NCI-H1105 (cell line): ENCODE data around the gene SLC15A1.

ENCODE experiments used
- DNase-seq: peaks from one replicate; lab custom pipeline; 2025; lab: John Stamatoyannopoulos, UW

The SLC15A1 gene

DNA sequence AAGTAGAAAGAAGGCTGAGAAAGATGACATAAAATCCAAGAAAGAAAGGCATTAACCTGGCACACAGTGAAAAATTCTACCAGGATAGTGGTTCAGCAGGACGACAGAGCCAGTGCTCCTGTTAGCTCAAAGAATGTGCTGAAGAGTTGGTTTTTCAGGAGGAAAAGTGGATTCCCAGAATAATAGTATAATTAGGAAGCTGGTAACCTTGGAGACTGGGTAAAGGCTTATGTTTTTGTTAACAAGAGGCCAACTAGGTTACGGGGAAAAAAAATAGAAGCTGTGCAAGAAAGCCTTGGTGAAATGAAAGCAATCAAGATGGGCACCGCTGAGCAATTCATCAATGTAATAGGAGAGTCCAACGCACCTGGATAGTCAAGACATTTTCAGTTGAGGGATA lies 54.7 kb downstream of the SLC15A1 start:
- DNase-seq = no peak

DNA sequence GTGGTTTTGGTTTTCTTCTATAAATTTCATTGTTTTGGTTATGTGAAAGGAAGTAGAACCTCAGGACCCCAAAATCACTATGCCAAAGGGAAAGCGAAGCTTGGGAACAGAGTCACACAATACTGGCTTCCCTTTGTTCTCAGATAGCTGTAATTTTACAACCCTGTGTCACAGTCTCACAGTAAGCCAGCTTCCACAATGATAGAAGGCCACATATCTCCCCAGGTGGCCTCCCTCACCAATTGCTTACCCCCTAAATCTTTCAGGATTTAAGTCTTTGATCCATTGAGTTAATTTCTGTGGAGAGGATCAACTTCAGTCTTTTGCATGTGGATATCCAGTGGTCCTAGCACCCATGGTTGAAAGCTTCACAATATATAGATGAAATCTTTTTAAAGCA lies 58.7 kb downstream of the SLC15A1 start:
- no peak for DNase-seq

DNA sequence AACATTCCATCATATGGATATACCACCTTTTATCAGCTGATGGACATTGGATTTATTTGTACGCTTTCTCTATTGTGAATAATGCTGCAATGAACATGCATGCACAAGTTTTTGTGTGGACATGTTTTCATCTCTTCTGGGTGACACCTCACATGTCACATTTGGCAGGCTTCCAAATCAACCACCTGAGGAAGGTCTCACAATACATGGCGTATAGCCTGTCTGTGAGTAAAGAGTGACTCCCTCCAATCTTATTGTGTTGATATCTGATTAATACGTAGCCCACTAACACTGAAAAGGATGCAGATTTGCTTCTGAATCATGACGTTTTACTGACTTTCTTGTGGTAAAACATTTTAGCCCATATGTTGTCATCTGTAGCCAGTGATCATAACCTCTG lies 61.1 kb downstream of the SLC15A1 start:
- no peak for DNase-seq

DNA sequence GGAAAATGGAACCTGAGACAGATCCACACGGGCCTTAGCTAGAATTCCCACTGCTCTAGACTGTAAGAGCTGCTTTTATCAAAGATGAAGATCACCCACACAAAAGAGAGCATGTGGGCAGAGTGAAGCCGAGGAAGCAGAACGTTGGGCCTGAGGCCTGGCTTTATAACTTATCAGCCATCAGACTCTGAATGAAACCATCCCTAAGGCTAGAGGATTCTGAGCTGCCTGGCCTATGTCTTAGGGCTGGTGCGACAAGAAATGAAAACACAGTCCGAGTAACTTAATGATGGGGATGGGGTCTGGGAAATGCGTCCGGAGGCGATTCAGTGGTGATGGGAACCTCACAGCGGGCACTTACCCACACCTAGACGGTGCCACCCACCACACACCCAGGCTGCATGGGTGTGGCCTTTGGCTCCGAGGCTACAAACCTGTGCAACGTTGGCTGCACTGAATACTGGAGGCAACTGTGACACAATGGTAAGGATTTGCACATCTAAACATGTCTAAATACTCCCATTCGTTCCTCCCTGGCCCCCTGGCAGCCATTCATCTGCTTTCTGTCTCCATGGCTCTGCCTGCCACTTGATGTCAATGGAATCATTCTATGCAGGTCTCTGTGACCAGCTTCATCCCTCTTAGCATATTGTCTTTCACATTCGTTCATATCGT lies 62.0 kb downstream of the SLC15A1 start:
- no peak for DNase-seq

DNA sequence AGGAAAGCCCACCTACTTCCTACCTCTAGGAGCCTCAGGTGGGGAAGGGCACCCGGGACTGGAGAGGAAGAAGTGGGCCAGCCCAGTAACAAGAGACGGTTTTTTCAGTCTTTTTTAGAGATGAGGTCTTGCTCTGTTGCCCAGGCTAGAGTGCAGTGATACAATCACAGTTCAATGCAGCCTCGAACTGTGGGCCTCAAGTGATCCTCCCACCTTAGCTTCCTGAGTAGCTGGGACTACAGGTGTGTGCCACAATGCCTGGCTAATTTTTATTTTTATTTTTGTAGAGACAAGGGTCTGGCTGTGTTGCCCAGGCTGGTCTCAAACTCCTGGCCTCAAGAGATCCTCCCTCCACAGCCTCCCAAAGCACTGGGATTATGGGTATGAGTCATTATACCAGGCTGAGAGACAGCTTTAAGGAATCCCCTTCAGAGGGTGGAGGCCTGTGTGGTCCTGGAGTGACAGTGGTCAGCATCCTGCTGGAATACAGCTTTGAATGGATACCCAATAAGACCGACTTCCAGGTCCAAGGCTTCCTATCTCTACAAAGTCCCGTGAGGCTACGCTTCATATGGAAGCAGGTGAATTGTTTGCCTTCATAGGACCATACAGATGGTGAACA lies 63.0 kb downstream of the SLC15A1 start:
- no peak for DNase-seq

DNA sequence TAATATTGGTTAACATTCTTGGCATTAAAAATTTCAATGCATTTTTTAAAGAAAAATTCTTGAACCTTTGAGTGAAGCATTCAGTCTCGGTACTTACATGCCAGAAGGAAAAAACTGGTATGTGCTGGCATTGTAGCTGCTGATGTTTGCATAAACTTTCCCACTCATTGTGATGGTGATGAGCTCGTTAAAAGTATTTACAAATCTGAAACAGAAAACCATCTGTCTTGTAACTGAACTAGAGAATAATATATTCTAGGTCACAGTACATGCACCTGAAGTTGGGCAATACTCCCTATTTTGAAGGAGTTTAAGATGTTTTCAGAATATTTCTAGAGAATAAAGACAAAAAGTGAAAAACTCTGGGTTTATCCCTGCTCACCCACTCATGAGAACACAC lies 64.1 kb downstream of the SLC15A1 start:
- DNase-seq = no peak

DNA sequence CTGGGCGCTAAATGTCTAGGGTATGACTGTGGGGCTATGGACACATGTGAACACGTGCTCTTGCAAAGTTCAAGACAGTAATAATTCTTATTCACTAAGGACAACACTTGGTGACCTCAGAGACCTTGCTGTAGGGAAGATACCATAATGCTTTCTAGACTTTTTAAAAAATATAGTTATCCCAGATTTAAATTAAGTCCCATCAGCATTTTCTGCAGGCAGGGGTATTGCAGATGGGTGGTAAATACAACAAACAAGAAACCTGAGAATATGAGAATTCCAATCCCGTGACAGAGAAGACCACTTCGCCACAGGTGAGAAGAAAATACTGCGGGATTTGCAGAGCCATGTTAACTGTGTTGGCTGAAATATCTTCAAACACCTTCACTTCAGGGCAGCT lies 65.2 kb downstream of the SLC15A1 start:
- no peak for DNase-seq

DNA sequence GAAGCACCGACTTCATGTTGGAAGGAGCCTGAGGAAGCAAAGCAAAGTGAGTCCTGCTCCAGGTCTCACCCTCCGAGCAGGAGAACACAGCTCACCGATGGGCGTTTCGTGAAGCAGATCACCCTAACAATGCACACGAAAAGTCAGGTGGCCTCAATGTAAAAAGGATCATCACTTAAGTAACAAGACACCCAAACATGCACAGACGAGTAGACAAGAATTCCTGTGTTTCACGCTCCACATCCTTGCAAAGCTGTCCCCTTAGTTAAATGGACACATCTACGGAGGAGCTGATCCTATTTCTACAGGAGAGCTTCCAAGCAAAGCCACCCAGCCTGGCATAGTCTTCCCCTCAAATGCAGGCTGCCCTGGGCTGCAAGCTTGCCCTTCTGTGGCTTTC lies 66.2 kb downstream of the SLC15A1 start:
- no peak for DNase-seq

DNA sequence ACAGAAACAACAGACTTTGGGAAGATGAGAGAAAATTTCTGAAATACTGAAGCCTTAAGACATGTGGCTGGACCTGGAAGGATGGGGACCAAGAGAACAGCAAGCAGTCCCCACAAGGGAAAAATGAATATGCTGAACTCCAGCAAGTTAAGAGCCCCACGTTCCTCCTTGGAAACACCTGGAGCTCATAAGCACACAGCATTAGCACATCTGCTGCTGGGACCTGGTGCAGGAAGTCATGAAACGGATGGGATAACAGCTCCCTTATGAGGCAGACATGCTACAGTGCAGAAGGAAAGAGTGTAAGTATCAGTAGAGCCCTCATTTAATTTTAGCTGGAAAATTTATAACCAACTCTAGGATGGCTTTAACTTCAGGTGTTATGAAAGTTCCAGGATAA lies 67.3 kb downstream of the SLC15A1 start:
- DNase-seq = no peak

DNA sequence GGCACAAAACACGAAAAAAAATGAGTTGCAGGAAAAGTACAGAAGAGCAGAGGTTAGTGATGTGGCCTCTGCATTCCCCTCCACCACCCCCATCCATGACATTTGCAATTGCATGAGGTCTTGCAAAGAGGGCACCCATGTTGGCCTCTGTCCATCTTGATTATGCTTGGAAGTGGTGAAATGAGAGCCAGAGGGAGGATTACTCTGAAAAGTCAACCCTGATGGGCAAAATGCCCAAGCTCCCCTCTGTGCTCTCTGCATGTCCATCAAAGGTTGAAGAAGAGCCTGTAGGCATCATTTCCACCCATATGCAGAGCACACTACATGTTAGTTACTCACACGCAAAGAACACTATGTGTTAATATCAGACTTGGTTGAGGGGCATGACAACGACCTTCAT lies 71.4 kb downstream of the SLC15A1 start:
- no peak for DNase-seq

DNA sequence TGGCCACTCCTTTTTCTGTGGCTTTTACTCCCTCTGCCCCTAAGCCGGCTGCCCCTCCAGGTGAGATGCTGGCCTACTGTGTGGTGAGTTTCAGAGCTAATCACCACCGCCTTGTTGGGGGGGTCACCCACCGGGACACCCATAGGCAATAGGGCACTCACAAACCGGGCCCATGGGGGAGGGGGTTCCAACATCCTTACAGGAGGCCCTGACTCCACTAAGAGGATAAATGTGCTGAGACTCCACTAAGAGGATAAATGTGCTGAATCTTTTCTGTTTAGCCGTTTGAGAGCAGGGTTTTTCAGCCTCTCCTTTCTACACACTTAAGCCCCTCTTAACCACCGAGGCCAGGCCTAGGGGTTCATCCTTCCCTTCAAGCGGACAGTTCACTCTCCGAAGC lies 73.7 kb downstream of the SLC15A1 start:
- DNase-seq = no peak

DNA sequence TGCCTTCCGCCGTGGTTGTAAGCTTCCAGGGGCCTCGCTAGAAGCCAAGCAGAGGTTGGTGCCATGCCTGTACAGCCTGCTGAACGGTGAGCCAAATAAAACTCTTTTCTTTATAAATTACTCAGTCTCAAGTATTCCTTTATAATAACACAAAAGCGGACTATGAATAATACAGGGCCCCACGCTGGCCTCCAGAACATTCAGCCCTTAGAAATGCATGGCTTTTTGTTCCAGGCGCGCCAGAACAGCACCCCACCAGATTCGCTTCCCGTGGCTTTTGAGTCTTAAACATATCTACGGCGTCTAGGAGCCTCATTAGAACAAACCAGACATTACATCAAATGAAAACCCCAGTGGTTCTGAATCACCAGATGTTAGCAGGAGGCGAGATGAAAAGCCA lies 75.1 kb downstream of the SLC15A1 start:
- DNase-seq = no peak

DNA sequence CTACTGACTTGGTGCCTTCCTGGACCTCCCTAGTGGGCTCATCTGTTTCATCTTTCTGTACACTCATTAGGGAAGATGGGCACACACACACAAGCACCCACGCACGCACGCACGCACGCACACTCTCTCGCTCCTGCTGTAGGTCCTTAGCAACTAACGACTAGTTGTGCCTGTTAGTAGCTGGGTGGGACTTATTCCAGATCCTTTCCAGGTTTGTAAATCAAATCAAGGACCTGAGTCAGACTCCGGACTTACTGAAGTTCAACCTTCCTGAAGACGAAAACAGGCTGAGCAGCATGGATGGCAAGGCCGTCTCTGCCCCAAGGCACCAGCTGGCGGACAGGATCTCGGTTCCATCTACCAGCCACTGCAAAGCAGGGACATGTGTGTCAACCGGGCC lies 76.2 kb downstream of the SLC15A1 start:
- no peak for DNase-seq

DNA sequence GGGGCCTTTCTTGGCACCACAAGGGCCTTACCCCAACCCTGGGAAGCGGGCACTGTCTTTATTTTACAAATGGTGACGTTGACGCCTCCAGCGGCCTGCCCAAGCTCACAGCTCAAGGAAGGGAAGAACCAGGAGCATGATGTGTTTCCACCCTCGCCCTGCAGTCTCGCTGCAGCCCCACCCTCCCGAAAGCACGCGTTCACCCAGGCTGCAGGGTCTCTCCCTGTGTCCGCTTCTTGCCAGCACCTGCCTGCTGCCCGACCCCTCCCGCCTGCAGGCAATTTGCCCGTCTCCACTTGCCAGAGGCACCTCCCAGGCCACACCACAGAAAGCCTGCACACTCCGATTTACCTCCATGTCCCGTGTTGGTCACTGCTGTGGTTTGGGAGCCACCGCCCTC lies 76.6 kb downstream of the SLC15A1 start:
- DNase-seq = no peak

DNA sequence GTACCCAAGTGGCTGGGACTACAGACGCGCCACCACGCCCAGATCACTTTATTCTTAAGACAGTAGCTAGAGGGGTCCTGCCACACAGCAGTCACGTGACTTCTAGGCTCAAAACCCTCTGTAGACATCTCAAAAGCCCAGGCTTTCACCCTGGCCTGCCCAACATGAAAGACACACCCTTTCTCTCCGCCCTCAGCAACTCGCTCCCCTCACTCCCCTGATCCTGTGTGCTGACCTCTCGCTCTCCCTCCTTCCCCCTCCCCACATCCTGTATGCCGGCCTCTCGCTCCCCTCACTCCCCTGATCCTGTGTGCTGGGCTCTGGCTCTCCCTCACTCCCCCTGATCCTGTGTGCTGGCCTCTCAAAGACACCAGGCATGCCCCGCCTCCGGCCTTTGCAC lies 77.4 kb downstream of the SLC15A1 start:
- no peak for DNase-seq

DNA sequence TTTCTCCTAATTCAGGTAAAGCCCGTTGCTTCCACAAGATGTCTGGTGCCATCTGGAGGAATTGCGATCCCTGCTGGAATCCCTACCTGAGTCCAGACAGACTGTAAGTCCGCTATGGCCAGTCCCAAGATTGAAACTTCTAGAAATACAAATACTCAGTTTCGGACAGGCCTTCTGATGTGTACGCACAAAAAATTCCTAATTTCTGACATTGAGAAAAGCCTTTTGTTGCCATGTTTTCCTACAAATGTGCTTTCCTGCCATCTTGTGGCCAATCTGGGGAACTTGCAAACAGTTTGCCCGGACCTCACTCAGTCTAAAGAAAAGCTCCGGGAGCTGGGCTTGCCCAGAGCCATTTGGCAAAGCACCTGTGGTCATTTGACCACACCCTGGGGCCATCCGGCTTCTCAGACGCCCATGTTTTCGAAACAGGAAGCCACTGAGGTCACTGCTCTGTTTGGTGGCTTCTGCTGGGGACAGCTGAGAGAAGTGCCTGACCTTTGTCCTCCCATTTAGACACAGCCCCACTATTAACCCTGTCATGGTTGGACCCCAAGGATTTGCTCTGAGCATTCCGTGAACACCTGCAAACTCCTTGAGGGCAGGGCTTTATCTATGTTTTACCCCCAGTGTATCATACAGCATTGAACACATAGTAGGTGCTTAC lies 79.4 kb downstream of the SLC15A1 start:
- peak; percentile 36 for DNase-seq

DNA sequence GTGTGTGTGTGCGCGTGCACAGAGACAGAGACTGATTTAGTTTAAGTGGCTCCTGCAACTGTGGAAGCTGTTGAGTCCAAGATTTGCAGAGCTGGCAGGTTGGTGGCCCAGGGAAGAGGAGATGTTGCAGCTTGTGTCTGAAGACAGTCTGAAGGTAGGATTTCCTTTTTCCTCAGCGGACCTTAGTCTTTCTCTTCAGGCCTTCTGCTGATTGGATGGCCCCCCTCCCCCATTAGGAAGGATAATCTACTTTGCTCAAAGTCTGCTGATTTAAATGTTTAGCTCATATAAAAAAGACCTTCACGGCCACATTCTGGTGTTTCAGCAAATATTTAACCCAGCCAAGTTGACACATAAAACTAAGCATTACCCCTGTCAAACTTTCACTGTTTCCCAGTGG lies 84.3 kb downstream of the SLC15A1 start:
- DNase-seq = no peak

DNA sequence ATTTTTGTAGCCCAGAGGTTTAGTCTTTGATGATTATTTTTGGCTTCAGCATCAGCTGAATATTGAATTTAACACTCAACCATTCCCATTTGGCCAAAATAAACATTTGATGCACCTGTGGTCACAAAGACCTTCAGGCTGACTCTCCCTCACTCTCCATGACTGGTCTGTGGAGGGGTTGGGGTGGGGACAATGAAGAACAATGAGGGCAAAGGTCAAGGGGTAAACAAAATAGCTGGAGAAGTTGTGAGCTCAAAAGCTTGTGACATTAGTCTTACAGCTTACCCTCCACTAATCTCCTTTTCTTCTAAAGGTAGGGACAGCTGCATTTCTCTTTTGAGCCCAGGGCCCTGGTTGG lies 86.9 kb downstream of the SLC15A1 start:
- no peak for DNase-seq

DNA sequence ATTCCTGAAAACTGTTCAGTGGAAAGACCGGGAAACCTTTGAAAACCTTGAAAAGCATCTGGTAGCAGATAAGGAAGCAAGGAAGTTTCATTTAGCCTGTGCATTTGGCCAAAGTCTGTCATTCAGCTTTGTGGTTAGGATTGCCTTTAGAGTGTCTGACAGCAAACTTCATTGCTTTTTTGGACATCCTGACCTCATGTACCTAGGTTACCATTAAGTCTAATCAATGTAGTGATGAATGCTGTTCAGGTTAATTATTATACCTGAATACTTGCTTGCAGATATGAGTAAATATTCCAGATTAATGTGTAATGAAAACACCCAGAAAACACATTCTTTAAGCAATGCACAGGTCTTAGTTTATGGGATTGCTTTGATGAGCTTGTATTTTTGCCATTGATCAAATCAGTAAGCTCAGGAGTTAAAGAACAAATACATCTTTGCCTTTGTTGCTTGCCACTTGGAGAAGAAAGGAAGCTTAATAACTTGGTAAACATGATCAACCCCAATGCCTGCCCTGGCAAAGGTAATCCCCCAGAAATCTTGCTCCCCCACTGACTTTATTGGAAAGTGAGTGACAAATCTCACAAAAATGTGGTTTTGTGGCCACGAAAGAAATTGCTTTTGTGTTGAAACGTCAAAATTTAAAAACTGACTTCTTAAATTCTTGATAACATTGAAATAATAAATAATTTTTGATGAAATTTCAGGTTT lies 87.4 kb downstream of the SLC15A1 start:
- DNase-seq = no peak

DNA sequence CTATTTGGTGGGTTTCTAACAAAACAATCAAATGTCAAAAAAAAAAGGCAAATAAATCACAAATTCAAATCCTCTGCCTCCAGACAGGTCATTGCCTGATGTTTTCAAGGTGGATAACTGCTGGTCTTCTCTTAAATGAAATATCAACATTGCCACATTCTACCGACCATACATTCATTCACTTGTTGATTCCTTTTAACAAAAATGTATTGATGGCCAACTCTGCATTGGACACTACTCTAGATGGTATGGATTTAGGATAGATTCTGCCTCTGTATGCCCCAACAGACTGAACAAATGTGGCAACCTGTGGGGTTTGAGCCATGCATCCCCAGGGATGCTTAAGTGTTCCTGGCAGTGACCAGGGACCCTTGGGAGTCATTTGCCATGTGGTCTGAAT lies 88.0 kb downstream of the SLC15A1 start:
- DNase-seq = no peak

DNA sequence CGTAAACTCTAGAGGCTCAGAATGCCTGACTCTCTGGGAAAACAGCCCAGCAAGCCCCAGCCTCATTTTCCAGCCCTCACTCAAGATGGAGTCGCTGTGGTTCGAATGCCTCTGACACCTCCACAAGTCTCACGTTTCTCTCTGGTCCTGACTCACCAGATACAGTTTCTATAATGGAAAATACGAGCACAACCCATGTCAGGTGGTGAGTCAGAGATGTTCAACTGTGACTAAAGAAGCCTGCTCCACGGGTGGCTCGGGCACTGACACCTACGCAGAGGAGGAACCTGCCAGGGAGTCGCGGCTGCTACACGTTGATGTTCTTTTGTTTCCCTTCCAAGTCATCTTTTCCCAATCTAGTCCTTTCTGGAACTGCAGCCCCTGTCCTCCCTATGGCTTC lies 88.4 kb downstream of the SLC15A1 start:
- DNase-seq = no peak

DNA sequence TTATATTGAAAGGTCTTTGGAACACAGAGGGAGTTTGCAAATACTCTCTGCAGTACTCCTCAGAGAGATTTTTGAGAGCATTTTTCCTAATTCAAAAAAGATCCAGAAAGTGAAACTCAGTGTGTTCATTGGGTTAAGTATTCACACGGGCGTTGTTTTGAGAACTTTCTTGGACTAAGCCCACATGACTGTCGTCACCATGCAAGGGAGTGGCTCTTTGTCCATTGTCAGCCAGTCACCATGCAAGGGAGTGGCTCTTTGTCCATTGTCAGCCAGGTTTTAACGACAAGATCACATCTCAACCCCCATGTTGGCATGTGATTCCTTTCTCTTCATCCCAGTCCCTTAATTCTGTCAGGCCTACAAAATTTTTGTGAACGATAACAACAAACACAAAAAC lies 94.3 kb downstream of the SLC15A1 start:
- no peak for DNase-seq

DNA sequence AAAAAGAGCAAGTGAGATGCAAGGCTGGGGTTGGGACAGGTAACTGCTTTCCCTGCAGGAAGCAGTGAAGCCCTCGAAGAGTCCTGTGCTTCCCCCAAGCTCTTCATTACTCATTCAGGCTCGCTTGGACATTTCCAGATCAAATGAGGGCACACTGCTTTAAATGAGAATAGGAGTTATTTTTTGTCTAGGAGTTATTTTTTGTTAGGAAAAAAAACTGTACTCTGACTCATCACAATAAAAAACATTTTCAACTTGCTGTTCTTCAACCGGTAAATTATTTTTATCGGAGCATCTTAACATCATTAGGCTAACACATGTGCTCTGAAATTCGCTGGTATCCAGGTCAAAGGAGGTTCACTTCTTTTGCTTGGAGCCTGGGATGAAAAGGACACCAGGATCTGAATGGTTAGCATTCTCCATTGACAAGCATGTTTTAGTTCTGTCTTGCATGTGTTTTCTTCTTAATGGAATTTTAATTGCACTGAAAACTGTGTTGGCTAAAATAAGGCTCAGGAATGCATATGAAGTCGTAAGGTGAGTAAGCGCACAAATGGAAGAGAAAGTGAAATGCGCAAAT lies 94.9 kb downstream of the SLC15A1 start:
- DNase-seq = no peak
